Measurements from ENCODE around the gene NRCAM.

- TF ChIP-seq CTCF (IDR thresholded peaks at IDR 0.05) (no peak), POLR2A (IDR thresholded peaks at IDR 0.05) (no peak)
These were observed 42.9 kb downstream of the NRCAM start for GRCh38 chr7:108413337-108413736.
